ENCODE data around the gene CAP2.

GRCh38 chr6:17585766-17586490 is 192.5 kb downstream of the CAP2 start:
- TF ChIP-seq EZH2 (IDR thresholded peaks at IDR 0.05; ENCODE audit: insufficient read depth, poor library complexity, severe bottlenecking) (no peak), EZH2phosphoT487 (IDR thresholded peaks at IDR 0.05; ENCODE audit: insufficient read depth, low read depth) (no peak)

Measured in GM23248 (cell line).